Epithelial cell of prostate (primary cell): ENCODE results near the gene KLRC1.
"Not testable (repeated sequence)": the region's sequence is repeated elsewhere in the genome, so short reads cannot be mapped to it uniquely, and the experiment has no call there.

Experiments
- DNase-seq: peaks from one replicate; pipeline ENCODE4 v3.0.0-alpha.2; 2011; ENCODE audit warnings: low read depth, low spot score
- H3K27ac ChIP-seq: fragments of 450-650 bp; 2 replicates; pipeline ENCODE4 v1.5.1; 2017; ENCODE audit warnings: mild to moderate bottlenecking

Gene KLRC1

GRCh38 chr12:10424260-10424899 lies 28.8 kb downstream of the KLRC1 start:
- not testable (repeated sequence) for H3K27ac ChIP-seq, DNase-seq

GRCh38 chr12:10422159-10422558 lies 31.0 kb downstream of the KLRC1 start:
- not testable (repeated sequence) for DNase-seq, H3K27ac ChIP-seq

DNA sequence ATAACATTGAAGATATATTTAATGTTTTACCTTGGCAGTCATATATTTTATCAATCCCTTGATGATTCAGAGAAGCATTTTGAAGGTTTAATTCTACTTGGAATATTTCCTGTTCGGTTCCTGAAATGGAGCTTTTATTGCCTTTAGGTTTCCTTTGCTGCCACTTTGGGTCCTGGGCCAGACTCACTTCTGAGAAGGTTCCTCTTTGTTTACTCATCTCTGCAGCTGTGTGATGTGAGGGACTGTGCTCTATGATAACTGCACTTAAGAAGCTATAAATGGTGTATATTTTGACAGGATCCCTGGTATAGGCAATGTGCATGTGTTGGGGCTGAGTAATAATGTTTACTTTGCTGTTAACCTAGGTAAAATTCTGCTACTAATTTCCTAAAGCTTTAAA lies 32.8 kb downstream of the KLRC1 start, which contains the start of gene KLRC3:
Gene KLRC3 (minus strand): TSS at position 262 of the 400 bp plus-strand sequence. CDS start 45 bp downstream, at position 217.
- not testable (repeated sequence) for DNase-seq, H3K27ac ChIP-seq

- no peak within 1 kb of the TSS for H3K27ac ChIP-seq
- DNase-seq, result no peak
Measured at GRCh38 chr12:10409392-10409791, 43.8 kb downstream of the KLRC1 start, which contains the start of gene KLRC4. Gene KLRC4, minus strand, starts transcription at chr12:10409757. Its CDS starts 182 bp downstream, at chr12:10409575.

DNA sequence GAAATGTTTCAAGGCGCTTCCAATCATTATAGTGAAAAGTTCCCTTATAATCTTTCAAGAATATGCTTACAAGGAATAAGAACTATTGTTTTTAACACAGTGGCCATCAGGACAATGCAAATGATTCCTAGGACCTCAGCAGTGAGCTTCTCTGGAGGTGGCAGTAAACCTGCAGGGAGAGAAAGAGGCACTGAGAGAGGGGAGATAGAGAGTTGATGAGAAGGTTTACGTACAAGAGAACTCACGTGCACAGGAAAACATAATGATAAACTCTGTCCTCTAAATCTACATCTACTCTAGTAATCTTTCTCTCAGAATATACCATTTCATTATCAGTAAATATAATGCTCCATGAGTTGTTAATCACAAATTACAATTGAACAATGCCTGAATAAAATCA lies 44.3 kb downstream of the KLRC1 start:
- no peak overlapping the region for H3K27ac ChIP-seq
- DNase-seq, result no peak

DNA sequence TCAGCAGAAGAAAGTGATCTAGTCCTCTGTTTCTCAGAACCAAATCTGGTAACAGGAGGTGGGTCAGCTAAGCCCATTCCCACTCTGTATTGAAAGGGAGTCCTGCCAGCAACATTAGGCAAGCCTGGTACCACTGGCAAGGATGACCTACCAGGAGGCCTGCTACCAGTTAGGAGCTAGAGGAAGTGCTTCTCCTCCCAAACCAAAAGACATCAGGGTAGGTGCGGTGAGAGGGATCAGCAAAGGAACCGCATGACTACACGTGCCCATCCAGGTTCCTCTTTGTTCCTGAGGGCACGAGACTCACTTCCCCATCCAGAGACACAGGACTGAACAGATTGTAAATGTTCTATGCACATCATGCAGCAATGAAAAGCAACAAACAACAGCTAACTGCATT lies 46.5 kb downstream of the KLRC1 start:
- no peak overlapping the region for H3K27ac ChIP-seq
- no peak for DNase-seq

GRCh38 chr12:10405294-10405693 lies 47.9 kb downstream of the KLRC1 start:
- H3K27ac ChIP-seq, result no peak overlapping the region
- DNase-seq, result peak; percentile 46

GRCh38 chr12:10404798-10405197 lies 48.4 kb downstream of the KLRC1 start:
- no peak overlapping the region for H3K27ac ChIP-seq
- DNase-seq, result no peak

DNA sequence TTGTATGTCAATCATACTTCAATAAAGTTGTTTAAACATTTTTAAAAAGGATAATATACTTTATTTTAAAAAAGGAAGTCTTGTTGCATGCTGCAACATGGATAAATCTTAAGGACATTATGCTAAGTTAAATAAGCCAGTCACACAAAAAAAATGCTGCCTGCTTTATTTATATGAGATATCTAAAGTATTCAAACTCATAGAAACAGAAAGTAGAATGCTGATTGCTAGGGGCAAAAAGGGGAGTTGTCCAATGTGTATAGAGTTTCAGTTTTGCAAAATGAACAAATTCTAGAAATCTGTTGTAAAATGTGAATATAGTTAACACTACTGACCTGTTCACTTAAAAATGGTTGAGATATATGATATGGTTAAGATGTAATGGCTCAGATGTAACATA lies 52.3 kb downstream of the KLRC1 start:
- no peak for DNase-seq

DNA sequence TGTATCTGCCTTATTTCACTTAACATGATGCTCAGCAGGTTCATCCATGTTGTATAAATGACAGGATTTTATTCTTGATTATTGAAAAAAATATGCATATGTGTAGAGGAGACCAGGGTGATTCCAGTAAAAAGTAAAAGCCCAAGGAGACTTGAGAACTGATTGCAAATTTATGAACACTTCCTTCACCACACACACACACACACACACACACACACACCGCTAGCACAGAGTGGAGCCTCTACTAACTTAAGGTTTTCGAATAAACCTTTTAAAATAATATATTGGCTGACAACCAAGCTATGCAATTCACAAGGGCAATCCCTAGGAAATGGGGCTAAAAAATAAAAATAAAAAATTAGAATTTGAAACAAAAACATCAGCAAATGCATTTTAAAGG lies 55.0 kb downstream of the KLRC1 start:
- H3K27ac ChIP-seq, result no peak overlapping the region
- DNase-seq, result no peak

More for the DNA sequence above, 52.3 kb downstream of the KLRC1 start:
- H3K27ac ChIP-seq, result no peak overlapping the region

DNA sequence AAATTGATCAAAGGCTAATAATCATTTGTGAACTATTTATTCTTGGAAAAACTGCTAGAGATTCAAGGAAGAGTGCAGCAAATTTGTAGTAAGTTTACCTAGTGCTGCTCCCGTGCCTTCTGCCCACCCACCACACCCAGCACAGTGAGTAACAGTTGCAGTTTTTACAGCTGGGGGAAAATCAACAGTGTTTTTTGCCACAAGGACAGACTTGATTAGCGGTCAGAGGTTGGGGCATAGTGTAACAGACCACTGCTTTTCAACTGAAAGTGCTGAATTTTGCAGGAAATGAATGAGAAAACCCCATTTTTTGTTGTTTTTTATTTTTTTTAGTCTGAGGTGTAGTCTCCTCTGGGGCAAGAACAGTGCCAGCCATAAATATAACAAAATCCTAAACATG lies 55.9 kb downstream of the KLRC1 start:
- DNase-seq, result no peak
- H3K27ac ChIP-seq, result no peak overlapping the region

- H3K27ac ChIP-seq, result peak overlapping the region; percentile 79
- DNase-seq, result not testable (repeated sequence)
Measured at GRCh38 chr12:10396176-10396575, 57.0 kb downstream of the KLRC1 start.
